Measurements from ENCODE around the gene THAP6.
"Not testable (repeated sequence)": the region's sequence is repeated elsewhere in the genome, so short reads cannot be mapped to it uniquely, and the experiment has no call there.

Gene THAP6, protein sequence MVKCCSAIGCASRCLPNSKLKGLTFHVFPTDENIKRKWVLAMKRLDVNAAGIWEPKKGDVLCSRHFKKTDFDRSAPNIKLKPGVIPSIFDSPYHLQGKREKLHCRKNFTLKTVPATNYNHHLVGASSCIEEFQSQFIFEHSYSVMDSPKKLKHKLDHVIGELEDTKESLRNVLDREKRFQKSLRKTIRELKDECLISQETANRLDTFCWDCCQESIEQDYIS

DNA sequence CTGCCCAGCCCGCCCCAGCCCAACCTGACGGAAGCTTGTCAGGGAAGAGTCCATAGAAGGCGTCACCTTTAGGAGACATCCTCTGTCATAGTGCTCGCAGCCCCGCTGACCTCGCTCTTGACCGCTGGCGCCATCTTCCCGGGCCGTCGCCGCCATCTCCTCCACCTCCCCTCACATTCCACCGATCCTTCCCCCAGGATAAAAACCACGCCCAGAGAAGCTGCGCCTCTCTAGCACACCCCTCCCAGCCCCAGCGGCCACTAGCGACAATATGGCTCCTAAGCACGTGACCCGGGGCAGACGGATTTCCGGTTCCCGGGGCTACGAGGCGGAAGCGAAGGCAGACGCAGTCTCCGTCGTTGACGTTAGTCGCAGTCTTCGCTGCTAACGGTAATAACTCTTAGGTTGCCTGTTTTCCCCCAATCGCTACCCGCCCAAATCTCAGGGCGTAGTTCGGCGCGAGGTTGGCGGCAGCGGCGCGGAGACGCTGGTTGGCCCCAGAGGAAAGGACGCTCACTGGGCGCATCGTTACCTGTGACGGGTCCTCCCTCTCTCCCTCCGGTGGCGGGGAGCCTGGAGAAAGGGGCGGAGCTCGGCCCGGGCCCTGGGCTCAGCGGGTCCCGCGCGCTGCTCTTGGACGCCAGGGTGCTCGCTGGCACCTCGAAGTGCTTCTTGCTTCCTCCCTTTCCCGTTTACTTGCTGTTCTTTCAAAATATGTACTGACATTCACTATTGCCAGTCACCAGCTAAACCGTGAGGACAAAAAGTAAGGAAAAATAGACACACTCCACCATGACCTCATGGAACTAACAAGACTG, at the start of gene THAP6, which contains the start of gene RCHY1:
Gene THAP6, plus strand, starts transcription at position 343 of the 818 bp plus-strand sequence. CDS start 980 bp downstream, outside the sequence.
Gene RCHY1, minus strand, starts transcription at position 273 of the 818 bp plus-strand sequence. Its CDS starts 117 bp downstream, at position 156.
- DNase-seq: peak; percentile 81

DNA sequence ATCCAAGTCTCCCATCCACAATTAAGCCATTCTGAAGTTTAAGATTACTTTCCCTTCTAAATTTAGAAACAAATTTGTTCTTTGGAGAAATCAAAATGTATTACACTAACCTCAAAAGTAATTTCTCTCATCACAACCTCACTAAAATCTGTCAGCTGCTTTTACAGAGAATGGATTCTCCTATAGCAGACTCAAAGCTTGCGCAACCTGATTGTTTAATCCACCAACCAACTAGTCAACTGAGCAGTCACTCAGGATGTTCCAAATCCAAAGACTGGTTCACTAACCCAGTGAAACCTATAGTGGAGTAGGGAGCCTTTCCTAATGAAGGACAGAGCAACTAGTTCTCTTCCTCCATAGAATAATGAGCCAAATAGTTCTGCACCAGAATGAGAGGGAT, 44.4 kb upstream of the THAP6 start:
- no peak for DNase-seq

DNA sequence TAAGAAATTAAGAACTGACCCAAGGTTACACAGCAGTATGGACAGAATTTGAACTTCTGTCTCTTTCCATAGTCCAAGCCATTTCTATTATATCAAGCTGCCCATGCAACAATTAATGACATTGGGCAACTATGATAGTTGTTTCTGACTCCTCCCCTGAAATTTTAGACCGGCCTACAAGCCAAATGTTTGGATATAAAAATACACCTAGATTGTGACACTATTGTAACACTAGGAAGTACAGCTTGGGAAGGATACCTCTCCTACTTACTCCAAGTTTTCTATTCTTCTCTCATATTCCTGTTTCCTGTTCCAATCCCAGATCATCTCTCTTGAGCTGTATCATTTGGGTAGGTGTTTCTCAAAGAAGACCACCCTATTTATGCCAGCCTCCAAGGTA, 43.5 kb upstream of the THAP6 start:
- DNase-seq: no peak

DNA sequence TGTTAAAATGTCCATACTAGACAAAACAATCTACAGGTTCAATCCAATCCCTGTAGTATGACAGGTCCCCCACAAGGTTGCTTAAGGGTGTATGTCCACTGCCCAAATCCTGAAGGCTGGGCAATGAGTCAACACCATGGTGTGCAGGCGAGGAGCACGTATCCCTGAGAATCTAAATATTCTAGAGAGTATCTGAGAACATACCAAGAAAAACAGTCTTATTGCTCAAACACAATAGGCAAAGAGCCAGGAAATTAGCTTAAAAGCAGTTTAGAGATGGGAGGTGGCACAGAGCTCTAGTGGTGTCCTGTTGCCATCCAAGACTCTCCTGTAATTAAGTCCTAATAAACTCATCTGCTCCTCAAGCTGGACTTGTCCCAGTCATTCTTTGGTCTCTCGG, 37.1 kb upstream of the THAP6 start:
- DNase-seq: no peak

DNA sequence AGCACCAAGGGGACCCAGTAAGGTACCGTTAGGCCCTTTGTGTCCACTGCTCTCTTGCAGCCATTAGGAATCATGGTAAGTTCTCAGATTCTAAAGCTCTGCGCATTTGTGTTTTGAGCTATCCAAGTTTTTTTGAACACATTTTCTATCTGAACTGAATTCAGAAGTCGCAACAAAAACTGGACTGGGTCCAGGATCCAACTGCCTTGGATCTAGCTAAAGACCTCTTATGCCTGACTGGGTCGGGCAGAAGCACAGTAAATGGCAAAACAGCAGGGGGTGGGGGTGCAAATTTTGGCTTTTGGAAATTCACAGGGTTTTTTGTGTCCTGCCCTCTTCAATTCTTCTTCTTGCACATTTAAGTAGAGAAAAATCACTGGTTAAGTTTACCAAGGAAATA, 30.1 kb upstream of the THAP6 start:
- no peak for DNase-seq

DNA sequence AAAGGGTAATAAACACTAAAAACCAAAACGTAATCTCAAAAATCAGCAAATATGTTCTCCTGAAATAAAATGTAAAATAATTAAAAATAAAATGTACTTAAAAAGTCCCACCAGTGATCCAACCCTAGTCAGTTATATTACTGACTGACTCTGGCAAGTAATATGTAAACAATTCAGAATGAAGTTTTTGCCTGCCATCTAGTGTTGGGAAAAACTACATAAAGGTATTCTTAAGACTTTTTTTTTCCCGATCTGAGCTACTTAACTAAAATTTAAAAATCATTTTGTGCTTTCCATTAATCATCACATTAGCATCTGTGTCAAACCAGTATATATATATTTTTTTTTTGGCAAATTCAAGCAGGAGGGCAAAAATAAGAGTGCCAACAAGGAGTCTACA, 24.1 kb upstream of the THAP6 start:
- no peak for DNase-seq

DNA sequence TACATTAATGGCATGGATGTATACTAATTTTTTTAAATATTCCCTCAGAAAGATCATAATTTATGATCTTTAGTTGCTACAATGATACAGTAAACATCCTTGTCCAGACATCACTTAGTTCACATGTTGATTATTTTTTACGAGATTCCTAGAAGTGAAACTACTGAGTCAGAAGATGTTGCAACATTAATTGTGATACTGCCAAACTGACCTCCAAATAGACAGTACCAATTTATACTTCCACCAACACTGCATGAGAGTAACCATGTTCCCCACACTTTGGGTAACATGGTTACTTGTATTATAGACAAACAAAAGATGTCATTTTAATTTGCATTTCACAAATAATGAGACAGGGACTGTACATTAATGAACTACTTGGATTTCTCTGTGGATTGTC, 19.7 kb upstream of the THAP6 start:
- no peak for DNase-seq

DNA sequence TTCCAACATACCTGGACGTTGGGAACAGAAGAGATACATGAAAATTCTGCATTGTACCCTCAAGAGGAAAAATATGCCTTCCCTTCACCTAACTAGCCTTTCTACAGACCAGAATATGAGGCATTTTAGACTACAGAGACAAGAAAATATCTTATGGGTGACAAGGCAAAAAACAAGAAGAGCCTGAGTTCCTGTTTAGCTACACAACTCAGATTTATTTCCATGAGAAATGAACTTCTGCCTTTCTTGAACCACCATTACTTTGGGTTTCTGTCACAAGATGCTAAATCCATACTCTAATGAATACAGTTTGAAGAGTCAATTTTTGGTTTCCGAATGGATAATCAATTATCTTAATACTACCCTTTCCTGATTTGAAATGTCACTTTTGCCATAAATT, 18.8 kb upstream of the THAP6 start:
- DNase-seq: no peak

DNA sequence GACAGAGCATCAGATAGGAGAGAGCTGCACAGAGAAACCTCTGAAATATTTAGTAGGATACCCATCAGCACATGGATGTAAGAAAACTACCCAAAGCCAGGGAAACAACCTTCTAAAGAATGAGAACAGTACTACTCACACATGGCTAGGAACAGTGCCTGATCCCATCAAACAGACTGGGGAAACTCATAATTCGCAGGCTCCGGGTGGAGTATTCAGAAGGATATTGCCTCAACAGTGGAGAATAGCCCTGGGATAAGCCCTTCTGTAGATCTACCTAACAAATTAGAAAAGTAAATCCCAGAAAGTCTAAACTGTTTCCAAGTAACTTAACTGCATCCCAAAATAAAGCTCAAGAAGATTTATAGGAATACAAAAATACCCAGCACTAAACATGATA, 17.9 kb upstream of the THAP6 start:
- no peak for DNase-seq

DNA sequence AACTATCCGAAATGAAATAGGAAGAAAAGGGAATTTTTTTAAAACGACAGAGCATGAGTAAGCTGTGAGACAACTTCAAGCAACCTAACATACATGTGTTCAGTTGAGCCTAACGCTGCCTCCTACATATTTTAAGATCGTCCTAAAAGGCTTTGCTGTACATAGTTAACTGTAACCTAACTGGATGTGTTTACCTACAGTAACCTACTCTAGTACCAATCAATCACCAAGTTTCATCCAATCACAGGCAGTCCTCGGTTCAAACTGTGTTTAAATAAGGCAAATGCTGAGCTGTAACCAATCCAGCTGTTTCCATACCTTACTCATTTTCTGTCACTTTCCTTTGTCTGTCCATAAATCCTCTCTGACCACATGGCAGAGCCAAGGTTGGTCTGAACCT, 17.1 kb upstream of the THAP6 start:
- no peak for DNase-seq

DNA sequence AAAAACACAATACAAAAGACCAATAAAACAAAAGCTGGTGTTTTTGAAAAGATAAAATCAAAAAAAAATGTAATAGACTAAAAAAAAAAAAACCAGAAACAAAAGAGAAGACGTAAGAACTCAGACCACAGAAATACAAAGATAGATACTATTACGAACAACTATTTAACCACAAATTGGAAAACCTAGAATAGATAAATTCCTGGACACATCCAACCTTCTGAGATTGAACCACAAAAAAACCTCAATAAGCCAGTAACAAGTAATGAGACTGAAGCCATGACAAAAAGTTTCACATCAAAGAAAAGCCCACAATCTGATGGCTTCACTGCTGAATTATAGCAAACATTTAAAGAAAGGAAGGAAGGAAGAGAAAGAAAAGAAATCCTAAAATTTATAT, 16.2 kb upstream of the THAP6 start:
- no peak for DNase-seq

DNA sequence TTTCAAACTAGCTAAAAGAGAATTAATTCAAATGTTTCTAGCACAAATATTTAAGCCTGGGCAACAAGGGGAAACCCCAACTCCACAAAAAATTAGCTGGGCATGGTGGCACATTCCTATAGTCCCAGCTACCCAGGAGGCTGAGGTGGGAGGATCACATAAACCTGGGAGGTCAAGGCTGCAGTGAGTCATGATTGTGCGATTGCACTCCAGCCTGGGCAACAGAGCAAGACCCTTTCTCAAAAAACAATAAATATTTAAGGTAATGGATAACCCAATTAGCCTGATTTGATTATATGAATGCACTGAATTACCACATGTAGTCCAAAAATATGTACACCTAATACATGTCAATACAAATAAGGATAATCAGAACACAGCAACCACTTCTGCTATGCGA, 14.4 kb upstream of the THAP6 start:
- DNase-seq: no peak

DNA sequence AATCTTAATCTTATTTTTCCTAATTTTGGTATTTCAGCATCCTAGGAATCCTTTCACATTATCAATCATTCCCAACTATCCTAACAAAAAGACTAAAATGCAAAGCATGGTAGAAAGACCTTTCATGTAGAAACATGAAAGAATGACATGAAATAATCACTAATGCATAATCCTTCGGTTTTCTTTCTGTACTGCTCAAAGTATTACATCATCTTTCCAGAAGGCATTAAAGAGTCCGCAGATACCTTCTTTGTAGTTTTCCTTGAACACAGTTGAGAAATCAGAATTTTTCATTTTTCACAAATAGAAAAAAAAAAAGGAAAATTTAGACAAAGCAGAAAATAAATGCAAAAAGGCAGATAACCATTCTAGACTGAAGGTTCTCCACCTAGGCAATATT, 11.6 kb upstream of the THAP6 start:
- no peak for DNase-seq

DNA sequence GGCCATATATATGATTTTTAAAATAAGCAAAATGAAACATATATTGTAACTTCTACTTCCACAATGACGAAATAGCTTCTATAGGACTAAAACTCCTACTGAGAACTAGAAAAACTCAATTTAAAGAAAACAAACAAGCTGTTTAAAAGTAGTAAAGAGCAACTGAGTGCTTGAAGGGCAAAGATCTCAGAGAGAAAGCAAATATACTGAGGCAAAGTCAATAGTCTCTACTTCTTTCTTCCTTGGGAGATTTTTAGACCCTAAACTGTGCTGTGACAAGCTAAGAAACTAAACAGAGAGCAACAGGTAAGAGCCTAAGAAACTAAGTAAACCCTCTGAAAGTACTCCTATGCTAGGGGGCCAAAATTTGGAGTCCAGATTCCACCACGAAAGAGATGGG, 8.6 kb upstream of the THAP6 start:
- no peak for DNase-seq

DNA sequence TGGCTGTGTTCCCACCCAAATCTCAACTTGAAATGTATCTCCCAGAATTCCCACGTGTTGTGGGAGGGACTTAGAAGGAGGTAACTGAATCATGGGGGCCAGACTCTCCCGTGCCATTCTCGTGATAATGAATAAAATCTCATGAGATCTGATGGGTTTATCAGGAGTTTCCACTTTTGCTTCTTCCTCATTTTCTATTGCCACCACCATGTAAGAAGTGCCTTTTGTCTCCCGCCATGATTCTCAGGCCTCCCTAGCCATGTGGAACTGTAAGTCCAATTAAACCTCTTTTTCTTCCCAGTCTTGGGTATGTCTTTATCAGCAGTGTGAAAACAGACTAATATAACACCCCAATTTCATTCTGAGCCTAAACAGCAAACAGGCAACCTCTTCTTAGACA, 4.7 kb upstream of the THAP6 start:
- not testable (repeated sequence) for DNase-seq

DNA sequence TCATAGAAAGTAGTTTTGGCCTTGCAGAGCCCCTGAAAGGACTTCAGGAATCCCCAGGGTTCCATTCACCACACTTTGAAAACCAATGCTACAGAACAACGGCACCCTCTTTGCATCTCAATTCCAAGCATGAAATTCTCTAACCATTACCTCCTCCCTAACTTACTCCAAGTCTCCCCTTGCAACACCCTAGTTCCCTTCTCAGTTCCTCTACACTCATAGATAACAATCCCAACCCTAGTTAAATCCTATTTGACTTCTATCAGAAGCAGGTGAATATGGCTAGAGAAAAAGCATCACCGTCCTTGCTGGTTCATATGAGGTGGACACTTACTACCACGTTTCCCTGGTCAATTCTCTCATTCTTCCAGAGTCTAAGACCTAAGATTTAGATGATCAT, 2.4 kb upstream of the THAP6 start:
- no peak for DNase-seq

DNA sequence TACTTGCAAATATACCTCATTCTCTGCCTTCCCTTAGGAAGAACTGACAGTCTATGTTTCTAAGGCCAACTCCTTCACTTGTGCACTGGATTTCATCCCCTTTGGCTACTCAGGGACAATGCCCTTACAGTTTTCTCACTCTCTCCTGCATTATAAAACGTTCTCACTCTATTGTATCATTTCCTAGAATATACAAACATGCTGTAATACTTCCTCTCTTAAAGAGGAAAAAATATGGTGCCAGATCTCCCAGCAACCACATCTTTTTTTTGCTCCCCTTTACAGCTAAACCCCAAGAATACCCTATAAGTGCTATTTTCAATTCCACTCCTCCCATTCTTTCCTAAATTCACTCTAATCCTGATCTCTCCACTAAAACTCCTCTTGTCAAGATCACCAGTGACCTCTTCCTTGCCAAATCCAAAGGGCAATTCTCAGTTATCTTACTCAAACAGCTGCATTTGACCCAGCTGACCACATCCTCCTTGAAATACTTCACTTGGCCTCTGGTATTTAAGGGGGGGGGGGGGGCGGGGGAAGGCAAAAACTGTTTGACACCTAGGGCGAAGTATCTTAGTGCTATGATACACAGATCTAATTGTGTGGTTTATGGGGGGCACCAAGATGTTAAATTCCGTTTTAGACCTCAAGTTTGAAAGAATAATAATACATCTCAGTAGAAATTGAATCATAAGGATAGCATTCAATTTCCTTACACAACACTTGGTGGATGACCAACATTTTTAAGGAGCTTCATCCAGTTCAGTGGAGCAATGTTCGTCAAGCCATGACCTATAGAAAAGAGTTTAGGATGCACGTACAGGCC, 1.7 kb upstream of the THAP6 start:
- peak; percentile 19 for DNase-seq

DNA sequence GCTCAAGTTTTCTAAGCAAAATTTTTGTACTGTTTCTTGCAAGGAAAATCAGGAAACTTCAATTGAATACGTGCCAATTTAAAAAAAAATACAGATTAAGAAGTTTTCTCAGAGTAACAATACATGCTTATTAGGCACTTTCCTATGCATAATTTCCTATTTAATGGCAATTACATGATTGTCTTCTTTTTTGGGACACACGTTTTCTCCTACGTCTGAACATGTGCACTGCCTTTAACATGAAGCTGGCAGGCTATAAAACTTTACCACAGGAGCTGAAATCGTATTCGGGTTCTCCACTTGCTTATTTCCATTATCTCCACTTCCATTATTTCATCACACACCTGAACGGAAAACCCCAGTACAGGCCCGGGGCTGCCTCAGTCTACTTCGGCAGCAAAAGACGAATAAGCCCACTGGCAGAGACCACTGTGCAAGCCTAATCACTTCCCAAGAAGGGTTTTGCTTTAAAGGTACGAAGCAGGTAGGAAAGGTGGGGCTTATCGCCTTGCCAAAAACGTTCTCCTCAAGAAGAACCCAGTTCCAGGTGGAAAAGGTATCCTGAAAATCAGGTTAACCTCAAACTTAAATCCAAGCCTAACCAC, 645 bp upstream of the THAP6 start:
- DNase-seq: no peak

DNA sequence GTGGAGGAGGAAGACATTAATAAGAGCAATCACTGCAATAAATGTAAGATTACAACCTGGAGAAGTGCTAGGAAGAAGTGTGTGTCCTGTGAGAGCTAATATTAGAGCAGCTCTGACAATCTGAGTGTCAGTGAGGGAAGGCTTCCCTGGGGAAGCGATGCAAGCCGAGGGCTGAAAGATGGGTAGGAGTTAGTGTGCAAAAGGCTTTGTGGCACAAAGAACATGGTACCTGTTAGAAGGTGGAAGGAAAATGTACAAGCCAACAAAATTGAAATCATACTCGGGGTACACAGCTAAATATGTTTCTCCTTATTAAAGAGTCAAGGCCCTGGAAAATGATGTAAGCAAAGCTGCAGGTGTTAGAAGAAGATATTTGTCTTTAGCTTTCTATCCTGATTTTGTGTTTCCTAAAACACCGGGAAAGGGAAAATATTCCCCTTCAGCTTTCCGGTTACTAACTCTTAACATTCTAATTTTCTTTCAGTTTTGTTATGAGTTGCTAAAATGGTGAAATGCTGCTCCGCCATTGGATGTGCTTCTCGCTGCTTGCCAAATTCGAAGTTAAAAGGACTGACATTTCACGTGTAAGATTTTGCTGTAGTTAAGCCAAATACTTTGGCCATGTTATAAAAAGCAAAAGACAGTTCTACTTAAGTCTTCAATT, 808 bp downstream of the THAP6 start:
- DNase-seq: no peak

DNA sequence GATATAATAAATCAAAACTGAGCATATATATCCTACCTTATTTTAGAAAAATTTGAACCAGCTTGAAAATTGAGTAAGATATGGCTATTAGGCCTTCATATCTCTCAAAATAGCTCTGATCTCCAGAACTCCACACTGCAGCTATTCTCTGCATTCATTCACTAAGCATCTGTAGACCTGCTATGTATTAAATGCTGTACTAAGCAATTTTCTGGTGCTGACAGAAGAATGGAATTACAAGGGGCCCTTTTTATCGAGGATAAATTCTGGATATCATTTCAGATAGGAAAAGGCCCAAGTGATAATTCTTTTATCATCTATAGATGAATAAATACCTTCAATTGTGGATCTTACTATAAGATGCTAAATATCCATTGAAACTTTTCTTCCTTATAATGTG, 1.9 kb downstream of the THAP6 start:
- DNase-seq: no peak

DNA sequence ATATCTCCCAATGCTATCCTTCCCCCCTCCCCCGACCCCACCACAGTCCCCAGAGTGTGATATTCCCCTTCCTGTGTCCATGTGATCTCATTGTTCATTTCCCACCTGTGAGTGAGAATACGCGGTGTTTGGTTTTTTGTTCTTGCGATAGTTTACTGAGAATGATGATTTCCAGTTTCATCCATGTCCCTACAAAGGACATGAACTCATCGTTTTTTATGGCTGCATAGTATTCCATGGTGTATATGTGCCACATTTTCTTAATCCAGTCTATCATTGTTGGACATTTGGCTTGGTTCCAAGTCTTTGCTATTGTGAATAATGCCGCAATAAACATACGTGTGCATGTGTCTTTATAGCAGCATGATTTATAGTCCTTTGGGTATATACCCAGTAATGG, 5.2 kb downstream of the THAP6 start:
- DNase-seq: not testable (repeated sequence)

DNA sequence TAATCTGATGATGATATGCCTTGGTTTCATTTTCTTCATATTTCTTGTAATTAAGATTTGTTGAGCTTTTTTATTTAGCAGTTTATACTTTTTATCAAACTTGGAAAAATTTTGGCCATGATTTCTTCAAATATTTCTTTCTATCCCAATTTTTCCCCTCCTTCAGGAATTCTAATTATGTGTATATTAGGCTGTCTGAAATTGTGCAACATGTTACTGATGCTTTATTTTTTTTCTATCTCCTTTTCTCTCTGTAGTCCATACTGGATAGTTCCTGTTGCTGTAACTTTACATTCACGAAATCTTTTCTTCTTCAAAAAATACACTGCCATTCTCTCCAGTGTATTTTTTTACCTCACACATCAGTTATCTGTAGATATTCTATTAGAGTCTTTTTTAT, 10.8 kb downstream of the THAP6 start:
- no peak for DNase-seq

DNA sequence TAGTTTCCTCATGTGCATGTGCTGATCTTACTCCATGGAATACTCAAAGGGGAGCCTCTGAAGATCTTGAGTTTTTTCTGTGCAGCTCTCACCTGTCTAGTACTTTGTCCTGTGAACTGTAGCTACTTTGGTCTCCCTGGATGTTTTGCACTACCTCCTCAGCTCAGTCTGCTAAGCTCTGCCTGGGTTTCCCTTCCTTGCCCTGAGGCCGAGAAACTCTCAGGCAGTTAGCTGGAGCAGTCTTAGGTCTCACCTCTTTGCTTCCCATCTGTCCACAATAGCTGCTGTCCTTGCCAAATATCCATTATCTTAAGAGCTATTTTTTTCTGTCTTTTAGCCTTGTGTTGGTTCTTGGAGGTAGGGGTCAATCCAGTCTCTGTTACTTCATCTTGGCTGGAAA, 11.6 kb downstream of the THAP6 start:
- DNase-seq: no peak
